ENCODE results near the gene GMEB2.
A peak's percentile ranks its signal among the peaks of the same experiment; 100 is the strongest.
"Not testable (repeated sequence)": the region's sequence is repeated elsewhere in the genome, so short reads cannot be mapped to it uniquely, and the experiment has no call there.

GMEB2 gene

DNA sequence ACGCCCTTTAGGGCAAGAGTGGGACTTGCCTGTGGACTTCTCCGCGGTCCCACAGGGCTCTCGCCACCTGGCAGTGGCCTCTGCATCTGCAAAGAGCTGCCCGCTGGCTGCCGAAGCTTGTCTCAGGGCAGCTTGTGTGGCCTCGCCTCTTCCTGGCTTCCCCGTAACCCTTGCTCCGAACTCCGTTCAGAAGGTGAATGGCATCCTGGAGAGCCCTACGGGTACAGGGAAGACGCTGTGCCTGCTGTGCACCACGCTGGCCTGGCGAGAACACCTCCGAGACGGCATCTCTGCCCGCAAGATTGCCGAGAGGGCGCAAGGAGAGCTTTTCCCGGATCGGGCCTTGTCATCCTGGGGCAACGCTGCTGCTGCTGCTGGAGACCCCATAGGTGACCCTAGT is 34.2 kb upstream of the GMEB2 start:
- H3K4me3 ChIP-seq (ENCODE audit: control insufficient read depth in 1 of 7, extremely low read depth in 1 of 7, insufficient read depth in 4 of 7, low read depth in 2 of 7, low read length in 6 of 7): no peak overlapping the region
- peaks cover 0 to 56% (median 25%) of the 10 kb centered on the region in 4 experiments for H3K36me3 ChIP-seq (ENCODE audit: control insufficient read depth in 4 of 4, insufficient read depth in 4 of 4, low read length in 3 of 4)
- POLR2A ChIA-PET: no interaction called here
- CTCF ChIA-PET: interaction anchor here (0.6 to 2.0 kb wide), 2 partner anchors 28 to 75 kb away, joined by 3 to 4 read pairs; no protein-coding TSS in a partner anchor
- no peak for DNase-seq
- no peaks in the 10 kb centered on the region for H3K27me3 ChIP-seq (replicated peaks in 2 of 5; ENCODE audit: control insufficient read depth in 4 of 5, insufficient read depth in 5 of 5, low read length in 4 of 5)
- H3K27ac ChIP-seq (ENCODE audit: insufficient read depth in 1 of 2, low read depth in 1 of 2, low read length in 2 of 2, poor library complexity in 1 of 2, severe bottlenecking in 2 of 2): no peak overlapping the region
- WGBS (ENCODE audit: insufficient coverage): 94% methylated on average over 22 of the region's 22 CpGs
- peaks cover 0 to 23% (median 21%) of the 10 kb centered on the region in 4 experiments for H3K4me1 ChIP-seq (ENCODE audit: control extremely low read depth in 1 of 4, control insufficient read depth in 4 of 4, insufficient read depth in 4 of 4, low read length in 3 of 4)
- no peaks in the 10 kb centered on the region for H3K9me3 ChIP-seq (ENCODE audit: control extremely low read depth in 1 of 5, control insufficient read depth in 4 of 5, insufficient read depth in 2 of 5, low read depth in 1 of 5, low read length in 4 of 5)

DNA sequence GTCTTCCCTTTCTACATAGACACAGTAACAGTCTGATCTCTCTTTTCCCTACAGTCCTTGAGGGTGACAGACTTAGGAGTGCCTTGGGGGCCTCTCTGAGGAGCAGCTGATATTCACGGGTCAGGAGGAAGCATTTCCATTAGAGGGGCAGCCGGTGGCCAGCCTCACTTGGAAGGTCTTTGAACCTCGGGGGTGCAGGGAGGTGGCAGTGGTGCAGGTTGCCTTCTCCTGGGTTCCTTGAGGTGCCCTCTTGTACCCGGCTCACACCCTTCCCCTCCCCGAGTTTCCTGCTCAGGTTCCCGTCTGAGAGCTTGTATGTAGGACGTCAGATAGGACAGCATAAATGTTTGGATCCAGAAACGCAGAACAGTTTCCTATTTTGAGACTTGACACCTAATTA is 33.7 kb upstream of the GMEB2 start:
- Histone ChIP-seq H3K4me3 (ENCODE audit: control insufficient read depth in 1 of 7, extremely low read depth in 1 of 7, insufficient read depth in 4 of 7, low read depth in 2 of 7, low read length in 6 of 7) (no peak overlapping the region), H3K27ac (ENCODE audit: insufficient read depth in 1 of 2, low read depth in 1 of 2, low read length in 2 of 2, poor library complexity in 1 of 2, severe bottlenecking in 2 of 2) (no peak overlapping the region), H3K9me3 (ENCODE audit: control extremely low read depth in 1 of 5, control insufficient read depth in 4 of 5, insufficient read depth in 2 of 5, low read depth in 1 of 5, low read length in 4 of 5) (no peaks in the 10 kb centered on the region), H3K27me3 (replicated peaks in 2 of 5; ENCODE audit: control insufficient read depth in 4 of 5, insufficient read depth in 5 of 5, low read length in 4 of 5) (no peaks in the 10 kb centered on the region), H3K36me3 (ENCODE audit: control insufficient read depth in 4 of 4, insufficient read depth in 4 of 4, low read length in 3 of 4) (peaks cover 0 to 51% (median 22%) of the 10 kb centered on the region in 4 experiments), H3K4me1 (ENCODE audit: control extremely low read depth in 1 of 4, control insufficient read depth in 4 of 4, insufficient read depth in 4 of 4, low read length in 3 of 4) (peaks cover 0 to 23% (median 21%) of the 10 kb centered on the region in 4 experiments)
- POLR2A ChIA-PET: no interaction called here
- CTCF ChIA-PET: interaction anchor here (2.0 kb wide), 1 partner anchor 28 kb away, joined by 4 read pairs; no protein-coding TSS in a partner anchor
- WGBS (ENCODE audit: insufficient coverage): 96% methylated on average over 5 of the region's 8 CpGs
- no peak for DNase-seq

DNA sequence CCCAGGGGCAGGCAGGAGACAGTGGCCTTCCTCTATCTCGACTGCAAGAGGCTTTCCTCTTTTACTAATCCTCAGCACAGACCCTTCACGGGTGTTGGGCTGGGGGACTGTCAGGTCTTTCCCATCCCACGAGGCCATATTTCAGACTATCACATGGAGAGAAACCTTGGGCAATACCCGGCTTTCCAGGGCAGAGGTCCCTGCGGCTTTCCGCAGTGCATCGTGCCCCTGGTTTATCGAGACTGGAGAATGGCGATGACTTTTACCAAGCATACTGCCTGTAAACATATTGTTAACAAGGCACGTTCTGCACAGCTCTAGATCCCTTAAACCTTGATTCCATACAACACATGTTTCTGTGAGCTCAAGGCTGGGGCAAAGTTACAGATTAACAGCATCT is 33.3 kb upstream of the GMEB2 start:
- H3K27ac ChIP-seq (ENCODE audit: insufficient read depth in 1 of 2, low read depth in 1 of 2, low read length in 2 of 2, poor library complexity in 1 of 2, severe bottlenecking in 2 of 2); POLR2A ChIA-PET; H3K27me3 ChIP-seq (replicated peaks in 2 of 5; ENCODE audit: control insufficient read depth in 4 of 5, insufficient read depth in 5 of 5, low read length in 4 of 5); H3K4me3 ChIP-seq (ENCODE audit: control insufficient read depth in 1 of 7, extremely low read depth in 1 of 7, insufficient read depth in 4 of 7, low read depth in 2 of 7, low read length in 6 of 7); DNase-seq; CTCF ChIA-PET; H3K9me3 ChIP-seq (ENCODE audit: control extremely low read depth in 1 of 5, control insufficient read depth in 4 of 5, insufficient read depth in 2 of 5, low read depth in 1 of 5, low read length in 4 of 5): not testable (repeated sequence)
- WGBS (ENCODE audit: insufficient coverage): 99% methylated on average over 7 of the region's 10 CpGs
- H3K36me3 ChIP-seq (ENCODE audit: control insufficient read depth in 4 of 4, insufficient read depth in 4 of 4, low read length in 3 of 4): peaks cover 0 to 47% (median 21%) of the 10 kb centered on the region in 4 experiments
- H3K4me1 ChIP-seq (ENCODE audit: control extremely low read depth in 1 of 4, control insufficient read depth in 4 of 4, insufficient read depth in 4 of 4, low read length in 3 of 4): peaks cover 0 to 25% (median 23%) of the 10 kb centered on the region in 4 experiments

DNA sequence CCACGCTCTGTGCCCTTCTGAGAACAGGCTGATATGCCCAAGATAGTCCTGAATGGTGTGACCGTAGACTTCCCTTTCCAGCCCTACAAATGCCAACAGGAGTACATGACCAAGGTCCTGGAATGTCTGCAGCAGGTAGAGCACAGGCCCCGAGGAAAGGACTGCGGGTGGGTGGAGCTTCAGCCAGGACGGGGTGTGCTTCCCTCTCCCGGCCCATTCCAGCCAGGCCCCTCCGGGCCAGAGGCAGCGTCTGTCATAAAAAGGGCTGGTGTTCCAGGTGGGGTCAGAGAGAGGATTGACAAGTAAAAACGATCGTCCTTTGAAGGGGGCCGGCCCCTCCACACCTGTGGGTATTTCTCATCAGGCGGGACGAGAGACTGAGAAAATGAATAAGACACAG is 32.5 kb upstream of the GMEB2 start:
- Histone ChIP-seq H3K27me3 (replicated peaks in 2 of 5; ENCODE audit: control insufficient read depth in 4 of 5, insufficient read depth in 5 of 5, low read length in 4 of 5) (no peaks in the 10 kb centered on the region), H3K4me1 (ENCODE audit: control extremely low read depth in 1 of 4, control insufficient read depth in 4 of 4, insufficient read depth in 4 of 4, low read length in 3 of 4) (peaks cover 0 to 33% (median 29%) of the 10 kb centered on the region in 4 experiments), H3K4me3 (ENCODE audit: control insufficient read depth in 1 of 7, extremely low read depth in 1 of 7, insufficient read depth in 4 of 7, low read depth in 2 of 7, low read length in 6 of 7) (peak overlapping the region; percentile 76 to 98 (median 93)), H3K27ac (ENCODE audit: insufficient read depth in 1 of 2, low read depth in 1 of 2, low read length in 2 of 2, poor library complexity in 1 of 2, severe bottlenecking in 2 of 2) (peak overlapping the region; percentile 75 to 83), H3K36me3 (ENCODE audit: control insufficient read depth in 4 of 4, insufficient read depth in 4 of 4, low read length in 3 of 4) (peaks cover 0 to 39% (median 18%) of the 10 kb centered on the region in 4 experiments), H3K9me3 (ENCODE audit: control extremely low read depth in 1 of 5, control insufficient read depth in 4 of 5, insufficient read depth in 2 of 5, low read depth in 1 of 5, low read length in 4 of 5) (no peaks in the 10 kb centered on the region)
- ChIA-PET CTCF (interaction anchor here (1.6 to 2.1 kb wide), 2 partner anchors 18 to 99 kb away, joined by 3 to 5 read pairs; no protein-coding TSS in a partner anchor), POLR2A (no interaction called here)
- WGBS (ENCODE audit: insufficient coverage): 88% methylated on average over 12 of the region's 13 CpGs
- no peak for DNase-seq

DNA sequence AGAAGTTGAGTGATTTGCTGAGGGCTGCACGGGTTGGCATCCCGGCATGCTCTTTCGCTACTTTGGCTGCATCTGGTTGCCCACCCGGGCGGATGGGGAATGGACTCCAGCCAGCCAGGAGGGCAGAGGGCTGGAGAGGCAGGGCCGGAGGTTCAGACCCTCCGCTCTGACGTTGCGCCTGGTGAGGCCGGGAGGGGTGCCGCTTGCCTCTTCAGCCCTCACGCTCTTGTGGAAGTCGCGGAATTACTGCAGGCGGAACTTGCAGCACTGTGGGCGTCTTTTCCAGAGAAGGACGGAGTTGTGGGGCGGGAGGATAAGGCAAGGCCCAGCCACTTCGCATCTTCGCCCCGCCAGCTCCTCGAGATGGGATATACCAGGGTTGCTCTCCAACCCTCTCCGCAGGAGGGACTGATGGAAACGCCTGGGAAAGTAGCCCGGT is 31.9 kb upstream of the GMEB2 start:
- Histone ChIP-seq H3K9me3 (ENCODE audit: control extremely low read depth in 1 of 5, control insufficient read depth in 4 of 5, insufficient read depth in 2 of 5, low read depth in 1 of 5, low read length in 4 of 5) (no peaks in the 10 kb centered on the region), H3K27ac (ENCODE audit: insufficient read depth in 1 of 2, low read depth in 1 of 2, low read length in 2 of 2, poor library complexity in 1 of 2, severe bottlenecking in 2 of 2) (peak overlapping the region; percentile 75 to 83), H3K27me3 (replicated peaks in 2 of 5; ENCODE audit: control insufficient read depth in 4 of 5, insufficient read depth in 5 of 5, low read length in 4 of 5) (no peaks in the 10 kb centered on the region), H3K4me3 (ENCODE audit: control insufficient read depth in 1 of 7, extremely low read depth in 1 of 7, insufficient read depth in 4 of 7, low read depth in 2 of 7, low read length in 6 of 7) (peak overlapping the region; percentile 76 to 98 (median 93)), H3K4me1 (ENCODE audit: control extremely low read depth in 1 of 4, control insufficient read depth in 4 of 4, insufficient read depth in 4 of 4, low read length in 3 of 4) (peaks cover 0 to 39% (median 34%) of the 10 kb centered on the region in 4 experiments), H3K36me3 (ENCODE audit: control insufficient read depth in 4 of 4, insufficient read depth in 4 of 4, low read length in 3 of 4) (peaks cover 0 to 33% (median 15%) of the 10 kb centered on the region in 4 experiments)
- ChIA-PET POLR2A (interaction anchor here (1.2 kb wide), 1 partner anchor 17 kb away, joined by 8 read pairs; no protein-coding TSS in a partner anchor), CTCF (interaction anchor here (0.7 to 2.1 kb wide), 5 partner anchors 17 to 284 kb away, joined by 3 to 5 read pairs (median 3); no protein-coding TSS in a partner anchor)
- WGBS (ENCODE audit: insufficient coverage): 4% methylated on average over 25 of the region's 25 CpGs
- peak in 1 of 3 donors; percentile 49 for DNase-seq

DNA sequence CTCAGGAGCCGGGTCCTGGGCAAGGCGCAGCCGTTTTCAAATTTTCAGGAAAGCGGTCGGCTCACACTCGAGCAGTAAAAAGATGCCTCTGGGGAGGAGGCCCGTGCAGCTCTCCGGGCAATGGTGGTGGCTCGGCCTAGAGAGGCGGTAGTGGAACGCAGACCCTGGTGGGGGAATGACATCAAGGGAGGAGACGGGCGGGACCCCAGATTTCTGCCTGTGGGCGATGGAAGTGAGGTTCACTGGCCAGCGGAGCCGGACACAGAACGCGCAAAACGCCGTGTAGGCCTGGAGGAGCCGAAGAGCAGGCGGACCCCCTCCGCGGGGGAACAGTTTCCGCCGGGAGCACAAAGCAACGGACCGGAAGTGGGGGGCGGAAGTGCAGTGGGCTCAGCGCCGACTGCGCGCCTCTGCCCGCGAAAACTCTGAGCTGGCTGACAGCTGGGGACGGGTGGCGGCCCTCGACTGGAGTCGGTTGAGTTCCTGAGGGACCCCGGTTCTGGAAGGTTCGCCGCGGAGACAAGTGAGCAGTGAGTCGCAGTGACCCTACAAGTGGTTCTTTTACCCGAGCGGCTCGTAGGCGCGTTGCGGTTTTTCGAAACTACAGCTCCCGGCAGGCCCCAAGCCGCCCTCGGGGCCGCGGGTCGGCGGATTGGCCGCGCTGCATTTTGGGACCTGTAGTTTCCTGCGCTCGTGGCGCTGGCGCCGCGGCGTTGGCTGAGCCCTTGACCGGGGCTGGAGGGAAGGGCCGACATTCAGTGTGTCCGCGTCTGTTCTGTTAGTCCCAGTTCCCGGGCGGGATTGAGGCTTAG is 31.2 kb upstream of the GMEB2 start, which contains the start of gene RTEL1:
Gene RTEL1, plus strand, starts transcription at position 376 of the 812 bp plus-strand sequence. CDS start 1,091 bp downstream, outside the sequence.
- ChIA-PET POLR2A (interaction anchor here (1.2 kb wide), 1 partner anchor 16 kb away, joined by 8 read pairs; no protein-coding TSS in a partner anchor), CTCF (interaction anchor here (0.7 to 2.1 kb wide), 6 partner anchors 11 to 285 kb away, joined by 3 to 5 read pairs (median 3); no protein-coding TSS in a partner anchor)
- H3K36me3 ChIP-seq (ENCODE audit: control insufficient read depth in 4 of 4, insufficient read depth in 4 of 4, low read length in 3 of 4): peaks cover 0 to 27% (median 12%) of the 10 kb centered on the region in 4 experiments
- peak; percentile 89 to 91 (median 91) for DNase-seq
- peak within 1 kb of the TSS; percentile 76 to 98 (median 93) for H3K4me3 ChIP-seq (ENCODE audit: control insufficient read depth in 1 of 7, extremely low read depth in 1 of 7, insufficient read depth in 4 of 7, low read depth in 2 of 7, low read length in 6 of 7)
- H3K27me3 ChIP-seq (replicated peaks in 2 of 5; ENCODE audit: control insufficient read depth in 4 of 5, insufficient read depth in 5 of 5, low read length in 4 of 5): no peaks in the 10 kb centered on the region
- H3K9me3 ChIP-seq (ENCODE audit: control extremely low read depth in 1 of 5, control insufficient read depth in 4 of 5, insufficient read depth in 2 of 5, low read depth in 1 of 5, low read length in 4 of 5): no peaks in the 10 kb centered on the region
- 3% methylated on average over 72 of the region's 73 CpGs for WGBS (ENCODE audit: insufficient coverage)
- H3K4me1 ChIP-seq (ENCODE audit: control extremely low read depth in 1 of 4, control insufficient read depth in 4 of 4, insufficient read depth in 4 of 4, low read length in 3 of 4): peaks cover 0 to 42% (median 36%) of the 10 kb centered on the region in 4 experiments
- H3K27ac ChIP-seq (ENCODE audit: insufficient read depth in 1 of 2, low read depth in 1 of 2, low read length in 2 of 2, poor library complexity in 1 of 2, severe bottlenecking in 2 of 2): peak within 1 kb of the TSS; percentile 75 to 83
